ENCODE results near the gene RINL. TPM values are rescaled to one million over a fixed set of nuclear protein-coding genes. Genes with fewer than 3 reads are reported as not detected.
"Not testable (repeated sequence)": the region's sequence is repeated elsewhere in the genome, so short reads cannot be mapped to it uniquely, and the experiment has no call there.

The RINL gene
- total RNA-seq, 1 donor from 2014 or later: 3.7 TPM

- no peak overlapping the region for H3K27ac ChIP-seq (ENCODE audit: low read depth, low read length)
- no peaks in the 10 kb centered on the region for H3K9me3 ChIP-seq (ENCODE audit: control insufficient read depth in 3 of 3, low read length in 3 of 3)
- H3K9ac ChIP-seq (ENCODE audit: low read depth in 1 of 3, low read length in 3 of 3): peak overlapping the region in 1 of 3 donors; percentile 25
- peaks cover 4 to 5% (median 5%) of the 10 kb centered on the region in 3 donors for H3K4me1 ChIP-seq (ENCODE audit: control insufficient read depth in 3 of 3, insufficient read depth in 3 of 3, low read length in 3 of 3)
- no peak overlapping the region for H3K4me3 ChIP-seq (ENCODE audit: low read length in 3 of 3)
- no peaks in the 10 kb centered on the region for H3K27me3 ChIP-seq (ENCODE audit: control insufficient read depth in 3 of 3, insufficient read depth in 3 of 3, low read length in 3 of 3)
- H3K36me3 ChIP-seq (ENCODE audit: control insufficient read depth in 3 of 3, insufficient read depth in 3 of 3, low read length in 3 of 3): peaks cover 27 to 31% (median 30%) of the 10 kb centered on the region in 3 donors
Measured at GRCh38 chr19:38878575-38879399, 712 bp upstream of the RINL start.

DNA sequence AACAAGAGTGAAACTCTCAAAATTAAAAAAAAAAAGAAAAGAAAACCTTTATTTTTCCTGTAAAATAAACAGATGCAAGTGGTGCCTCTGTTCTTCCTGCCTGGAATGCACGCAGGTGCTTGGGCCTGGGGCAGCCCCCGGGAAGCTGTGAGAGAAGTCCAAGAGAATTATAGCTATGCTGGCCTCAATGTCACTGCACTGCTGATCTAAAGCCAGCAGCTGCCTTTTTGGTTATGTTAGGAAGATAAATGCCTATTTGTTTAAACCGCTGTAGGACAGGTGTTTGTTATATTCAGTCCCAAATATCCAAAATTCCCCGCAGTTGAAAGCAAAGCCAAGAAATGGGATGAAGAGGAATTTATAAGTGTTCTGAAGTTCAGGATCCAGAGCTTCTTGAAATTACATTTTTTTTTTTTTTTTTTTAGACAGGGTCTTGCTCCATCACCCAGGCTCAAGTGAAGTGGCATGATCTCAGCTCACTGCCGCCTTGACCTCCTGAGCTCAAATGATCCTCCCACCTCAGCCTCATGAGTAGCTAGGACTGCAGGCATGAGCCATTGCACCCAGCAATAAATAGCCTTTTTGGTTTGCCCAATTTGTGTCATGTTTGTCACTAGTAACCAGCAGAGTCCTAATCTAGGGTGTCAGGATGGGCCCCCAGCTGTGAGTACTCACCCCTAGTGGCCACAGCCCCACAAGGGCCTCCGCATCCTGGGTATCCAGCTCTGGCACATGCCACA is 2.2 kb downstream of the RINL start:
- Histone ChIP-seq H3K9ac (ENCODE audit: low read depth in 1 of 3, low read length in 3 of 3) (no peak overlapping the region), H3K4me1 (ENCODE audit: control insufficient read depth in 3 of 3, insufficient read depth in 3 of 3, low read length in 3 of 3) (peaks cover 4 to 5% (median 5%) of the 10 kb centered on the region in 3 donors), H3K9me3 (ENCODE audit: control insufficient read depth in 3 of 3, low read length in 3 of 3) (no peaks in the 10 kb centered on the region), H3K36me3 (ENCODE audit: control insufficient read depth in 3 of 3, insufficient read depth in 3 of 3, low read length in 3 of 3) (peaks cover 10 to 13% (median 12%) of the 10 kb centered on the region in 3 donors), H3K27me3 (ENCODE audit: control insufficient read depth in 3 of 3, insufficient read depth in 3 of 3, low read length in 3 of 3) (no peaks in the 10 kb centered on the region), H3K4me3 (ENCODE audit: low read length in 3 of 3) (no peak overlapping the region), H3K27ac (ENCODE audit: low read depth, low read length) (no peak overlapping the region)

DNA sequence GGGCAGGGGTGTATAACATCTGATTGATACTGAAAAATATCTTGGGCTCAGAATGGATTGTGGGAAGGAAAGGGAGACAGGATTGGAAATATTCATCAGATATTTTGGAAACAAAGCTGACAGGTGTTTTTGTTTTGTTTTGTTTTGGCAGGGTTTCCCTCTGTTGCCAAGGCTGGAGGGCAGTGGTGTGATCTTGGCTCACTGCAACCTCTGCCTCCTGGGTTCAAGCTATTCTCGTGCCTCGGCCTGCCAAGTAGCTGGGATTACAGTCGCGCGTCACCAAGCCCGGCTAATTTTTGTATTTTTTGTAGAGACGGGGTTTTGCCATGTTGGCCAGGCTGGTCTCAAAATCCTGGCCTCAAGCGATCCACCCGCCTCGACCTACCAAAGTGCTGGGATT is 4.7 kb downstream of the RINL start:
- H3K4me1 ChIP-seq (ENCODE audit: control insufficient read depth in 3 of 3, insufficient read depth in 3 of 3, low read length in 3 of 3): peaks cover 15 to 19% (median 19%) of the 10 kb centered on the region in 3 donors
- H3K4me3 ChIP-seq (ENCODE audit: low read length in 3 of 3); H3K9ac ChIP-seq (ENCODE audit: low read depth in 1 of 3, low read length in 3 of 3); H3K27ac ChIP-seq (ENCODE audit: low read depth, low read length); H3K9me3 ChIP-seq (ENCODE audit: control insufficient read depth in 3 of 3, low read length in 3 of 3); H3K27me3 ChIP-seq (ENCODE audit: control insufficient read depth in 3 of 3, insufficient read depth in 3 of 3, low read length in 3 of 3); H3K36me3 ChIP-seq (ENCODE audit: control insufficient read depth in 3 of 3, insufficient read depth in 3 of 3, low read length in 3 of 3): not testable (repeated sequence)

DNA sequence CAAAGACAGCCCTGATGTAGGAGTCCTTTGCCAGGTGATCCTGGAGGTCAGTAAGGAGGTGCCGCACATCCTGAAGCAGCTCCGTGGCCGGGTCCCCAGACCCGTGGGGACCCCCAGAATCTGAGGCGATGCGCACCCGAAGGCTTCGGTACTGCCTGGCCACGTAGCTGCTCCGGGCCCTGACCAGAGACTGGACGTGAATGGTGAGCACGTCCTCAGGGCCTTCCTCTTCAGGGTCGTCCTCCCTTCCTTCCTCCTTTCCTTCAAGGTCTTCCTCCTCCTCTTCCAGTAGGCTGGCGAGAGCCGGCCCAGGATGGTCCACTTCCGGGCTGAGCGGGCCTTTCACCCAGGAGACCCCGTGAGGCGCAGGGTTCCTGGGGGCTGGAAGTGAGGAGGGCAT is 7.5 kb downstream of the RINL start:
- Histone ChIP-seq H3K9ac (ENCODE audit: low read depth in 1 of 3, low read length in 3 of 3) (no peak overlapping the region), H3K36me3 (ENCODE audit: control insufficient read depth in 3 of 3, insufficient read depth in 3 of 3, low read length in 3 of 3) (no peaks in the 10 kb centered on the region), H3K4me1 (ENCODE audit: control insufficient read depth in 3 of 3, insufficient read depth in 3 of 3, low read length in 3 of 3) (peaks cover 13 to 16% (median 15%) of the 10 kb centered on the region in 3 donors), H3K9me3 (ENCODE audit: control insufficient read depth in 3 of 3, low read length in 3 of 3) (no peaks in the 10 kb centered on the region), H3K27me3 (ENCODE audit: control insufficient read depth in 3 of 3, insufficient read depth in 3 of 3, low read length in 3 of 3) (no peaks in the 10 kb centered on the region), H3K4me3 (ENCODE audit: low read length in 3 of 3) (no peak overlapping the region), H3K27ac (ENCODE audit: low read depth, low read length) (no peak overlapping the region)

GRCh38 chr19:38869836-38870607 is 8.1 kb downstream of the RINL start:
- peak overlapping the region; percentile 75 to 77 (median 77) for H3K4me3 ChIP-seq (ENCODE audit: low read length in 3 of 3)
- peaks cover 13 to 16% (median 15%) of the 10 kb centered on the region in 3 donors for H3K4me1 ChIP-seq (ENCODE audit: control insufficient read depth in 3 of 3, insufficient read depth in 3 of 3, low read length in 3 of 3)
- no peaks in the 10 kb centered on the region for H3K9me3 ChIP-seq (ENCODE audit: control insufficient read depth in 3 of 3, low read length in 3 of 3)
- H3K27ac ChIP-seq (ENCODE audit: low read depth, low read length): no peak overlapping the region
- H3K27me3 ChIP-seq (ENCODE audit: control insufficient read depth in 3 of 3, insufficient read depth in 3 of 3, low read length in 3 of 3): no peaks in the 10 kb centered on the region
- H3K9ac ChIP-seq (ENCODE audit: low read depth in 1 of 3, low read length in 3 of 3): peak overlapping the region; percentile 61 to 77 (median 67)
- no peaks in the 10 kb centered on the region for H3K36me3 ChIP-seq (ENCODE audit: control insufficient read depth in 3 of 3, insufficient read depth in 3 of 3, low read length in 3 of 3)

GRCh38 chr19:38869160-38869835 is 8.8 kb downstream of the RINL start:
- H3K27me3 ChIP-seq (ENCODE audit: control insufficient read depth in 3 of 3, insufficient read depth in 3 of 3, low read length in 3 of 3): no peaks in the 10 kb centered on the region
- no peak overlapping the region for H3K27ac ChIP-seq (ENCODE audit: low read depth, low read length)

DNA sequence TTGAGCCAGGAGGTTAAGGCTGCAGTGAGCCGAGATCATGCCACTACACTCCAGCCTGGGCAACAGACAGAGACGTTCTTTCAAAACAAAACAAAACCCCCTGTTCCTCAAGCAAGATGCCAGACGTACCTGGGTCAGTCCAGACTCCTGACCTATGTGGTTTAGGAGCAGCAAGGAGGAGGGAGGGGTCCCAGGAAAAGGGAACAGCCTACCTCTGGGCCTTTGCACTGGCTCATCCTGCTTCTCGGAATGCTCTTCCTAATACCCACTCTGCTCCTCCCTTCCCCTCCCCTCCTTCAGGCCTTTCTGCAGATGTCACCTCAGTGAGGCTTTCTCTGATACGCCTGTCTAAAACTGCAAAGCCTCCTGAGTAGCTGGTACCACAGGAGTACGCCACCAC is 9.5 kb downstream of the RINL start:
- Histone ChIP-seq H3K4me3 (ENCODE audit: low read length in 3 of 3) (no peak overlapping the region), H3K27me3 (ENCODE audit: control insufficient read depth in 3 of 3, insufficient read depth in 3 of 3, low read length in 3 of 3) (no peaks in the 10 kb centered on the region), H3K36me3 (ENCODE audit: control insufficient read depth in 3 of 3, insufficient read depth in 3 of 3, low read length in 3 of 3) (no peaks in the 10 kb centered on the region), H3K9ac (ENCODE audit: low read depth in 1 of 3, low read length in 3 of 3) (no peak overlapping the region), H3K27ac (ENCODE audit: low read depth, low read length) (no peak overlapping the region), H3K9me3 (ENCODE audit: control insufficient read depth in 3 of 3, low read length in 3 of 3) (no peaks in the 10 kb centered on the region), H3K4me1 (ENCODE audit: control insufficient read depth in 3 of 3, insufficient read depth in 3 of 3, low read length in 3 of 3) (peaks cover 13 to 16% (median 13%) of the 10 kb centered on the region in 3 donors)

More at GRCh38 chr19:38869160-38869835, 8.8 kb downstream of the RINL start:
- Histone ChIP-seq H3K36me3 (ENCODE audit: control insufficient read depth in 3 of 3, insufficient read depth in 3 of 3, low read length in 3 of 3) (no peaks in the 10 kb centered on the region), H3K4me1 (ENCODE audit: control insufficient read depth in 3 of 3, insufficient read depth in 3 of 3, low read length in 3 of 3) (peaks cover 13 to 16% (median 15%) of the 10 kb centered on the region in 3 donors), H3K9ac (ENCODE audit: low read depth in 1 of 3, low read length in 3 of 3) (peak overlapping the region; percentile 57 to 77 (median 67)), H3K4me3 (ENCODE audit: low read length in 3 of 3) (peak overlapping the region; percentile 75 to 77 (median 77)), H3K9me3 (ENCODE audit: control insufficient read depth in 3 of 3, low read length in 3 of 3) (no peaks in the 10 kb centered on the region)

- H3K36me3 ChIP-seq (ENCODE audit: control insufficient read depth in 3 of 3, insufficient read depth in 3 of 3, low read length in 3 of 3): no peaks in the 10 kb centered on the region
- no peaks in the 10 kb centered on the region for H3K9me3 ChIP-seq (ENCODE audit: control insufficient read depth in 3 of 3, low read length in 3 of 3)
- H3K9ac ChIP-seq (ENCODE audit: low read depth in 1 of 3, low read length in 3 of 3): no peak overlapping the region
- no peak overlapping the region for H3K27ac ChIP-seq (ENCODE audit: low read depth, low read length)
- no peaks in the 10 kb centered on the region for H3K27me3 ChIP-seq (ENCODE audit: control insufficient read depth in 3 of 3, insufficient read depth in 3 of 3, low read length in 3 of 3)
- H3K4me3 ChIP-seq (ENCODE audit: low read length in 3 of 3): no peak overlapping the region
- H3K4me1 ChIP-seq (ENCODE audit: control insufficient read depth in 3 of 3, insufficient read depth in 3 of 3, low read length in 3 of 3): peaks cover 19 to 21% (median 21%) of the 10 kb centered on the region in 3 donors
Measured at GRCh38 chr19:38867171-38867780, 10.8 kb downstream of the RINL start.

All from skeletal muscle tissue (tissue), 4 donors.